Endodermal cell (in vitro differentiated cells): ENCODE measurements around the gene EIF5A. TPM values are rescaled to one million over a fixed set of nuclear protein-coding genes. Genes with fewer than 3 reads are reported as not detected.
A peak's percentile ranks its signal among the peaks of the same experiment; 100 is the strongest.

ENCODE experiments used
- DNase-seq: peaks from one replicate; pipeline ENCODE4 v3.0.0-alpha.2; 2017
- H3K27ac ChIP-seq: 2 replicates; pipeline ENCODE4 v1.5.1; 2013; ENCODE audit warnings: mild to moderate bottlenecking, low read depth, low read length, moderate library complexity
- H3K27me3 ChIP-seq: 2 replicates; pipeline ENCODE4 v1.6.1; 2013; ENCODE audit warnings: mild to moderate bottlenecking, low read length, moderate library complexity; ENCODE audit not compliant: insufficient read depth, control insufficient read depth, poor library complexity, severe bottlenecking
- H3K36me3 ChIP-seq: 2 replicates; pipeline ENCODE4 v1.7.0; 2013; ENCODE audit warnings: mild to moderate bottlenecking, low read length, moderate library complexity; ENCODE audit not compliant: control insufficient read depth, insufficient read depth
- H3K4me1 ChIP-seq: one replicate; pipeline ENCODE4 v1.7.0; 2013; ENCODE audit warnings: low read length; ENCODE audit not compliant: control insufficient read depth, insufficient read depth
- H3K4me3 ChIP-seq: 2 replicates; pipeline ENCODE4 v1.5.1; 2013; ENCODE audit warnings: mild to moderate bottlenecking, low read length, moderate library complexity
- H3K9ac ChIP-seq: 2 replicates; pipeline ENCODE4 v1.6.1; 2013; ENCODE audit warnings: mild to moderate bottlenecking, low read length, moderate library complexity; ENCODE audit not compliant: poor library complexity, severe bottlenecking; ENCODE audit errors: extremely low read depth
- H3K9me3 ChIP-seq: 2 replicates; pipeline ENCODE4 v1.6.1; 2013; ENCODE audit warnings: mild to moderate bottlenecking, low read length, moderate library complexity; ENCODE audit not compliant: control insufficient read depth
- H3K27ac Mint-ChIP-seq: 2 replicates; pipeline ENCODE4 v1.8.0; 2020; ENCODE audit warnings: mixed read lengths
- H3K27me3 Mint-ChIP-seq: 2 replicates; pipeline ENCODE4 v1.8.0; 2021; ENCODE audit warnings: mild to moderate bottlenecking, mixed read lengths; ENCODE audit not compliant: insufficient read depth
- H3K36me3 Mint-ChIP-seq: 2 replicates; pipeline ENCODE4 v1.8.0; 2020; ENCODE audit warnings: low read depth, mixed read lengths
- H3K4me1 Mint-ChIP-seq: 2 replicates; pipeline ENCODE4 v1.8.0; 2020; ENCODE audit warnings: mixed read lengths
- H3K4me3 Mint-ChIP-seq: 2 replicates; pipeline ENCODE4 v1.8.0; 2020; ENCODE audit warnings: mild to moderate bottlenecking, moderate library complexity, mixed read lengths
- H3K9me3 Mint-ChIP-seq: 2 replicates; pipeline ENCODE4 v1.8.0; 2020; ENCODE audit warnings: mild to moderate bottlenecking, mixed read lengths
- CTCF ChIP-seq: fragments of 200-600 bp; sonication (generic); conservative IDR thresholded peaks from 2 replicates; pipeline ENCODE4 v1.5.0; 2021; ENCODE audit warnings: antibody characterized with exemption, mild to moderate bottlenecking
- WGBS, 2 experiments: methylation state at CpG; one replicate each; pipeline versions ENCODE4 v1.1.5 to v1.1.7; 2013; ENCODE audit warnings: missing lambda C conversion rate in 2 of 2, mixed read lengths in 1 of 2; ENCODE audit not compliant: insufficient coverage in 1 of 2, insufficient read length in 1 of 2; 5-methylcytosine and 5-hydroxymethylcytosine counted together
- total RNA-seq, 2 donors: library from RNA; stranded (reverse); fragmentation: NEBNext Ultra II Directional in 1 of 2; extraction: Animal tissue kit (Norgen Biotek cat#: 25700) in 1 of 2; gene quantifications; 2 replicates in 1 of 2; 3 replicates in 1 of 2; pipeline ENCODE4 v1.2.1, GENCODE V29; 2021

The EIF5A gene
- total RNA-seq, 2 donors from 2014 or later, result 488 to 556 TPM

GRCh38 chr17:7261379-7262191, 45.8 kb upstream of the EIF5A start:
- Histone ChIP-seq H3K27ac (no peak overlapping the region), H3K36me3 (peaks cover 17% of the 10 kb centered on the region), H3K4me1 (no peaks in the 10 kb centered on the region), H3K4me3 (peak overlapping the region; percentile 73), H3K27me3 (peaks cover 36% of the 10 kb centered on the region), H3K9ac (peak overlapping the region; percentile 68), H3K9me3 (no peaks in the 10 kb centered on the region)
- peak overlapping the region; percentile 97 for H3K27ac Mint-ChIP-seq
- no peaks in the 10 kb centered on the region for H3K9me3 Mint-ChIP-seq
- DNase-seq, result peak; percentile 79
- 10 to 27% methylated on average over 21 to 71 of the region's 71 CpGs for WGBS, 2 experiments
- peak overlapping the region; percentile 98 for H3K4me3 Mint-ChIP-seq
- H3K4me1 Mint-ChIP-seq, result peaks cover 12% of the 10 kb centered on the region
- peaks cover 21% of the 10 kb centered on the region for H3K36me3 Mint-ChIP-seq
- H3K27me3 Mint-ChIP-seq, result no peaks in the 10 kb centered on the region
- no peak for TF ChIP-seq CTCF

GRCh38 chr17:7262192-7262934, 45.1 kb upstream of the EIF5A start, which contains the start of gene CLDN7:
Gene CLDN7 (minus strand): TSS chr17:7262478. CDS start chr17:7262043, 435 bp downstream.
- Histone ChIP-seq H3K9ac (peak within 1 kb of the TSS; percentile 68), H3K36me3 (peaks cover 14% of the 10 kb centered on the region), H3K27me3 (peaks cover 36% of the 10 kb centered on the region), H3K27ac (no peak within 1 kb of the TSS), H3K4me1 (no peaks in the 10 kb centered on the region), H3K4me3 (peak within 1 kb of the TSS; percentile 73), H3K9me3 (no peaks in the 10 kb centered on the region)
- Mint-ChIP-seq H3K4me3 (peak within 1 kb of the TSS; percentile 98), H3K27me3 (no peaks in the 10 kb centered on the region), H3K36me3 (peaks cover 15% of the 10 kb centered on the region), H3K27ac (peak within 1 kb of the TSS; percentile 97), H3K9me3 (no peaks in the 10 kb centered on the region), H3K4me1 (peaks cover 12% of the 10 kb centered on the region)
- DNase-seq, result peak; percentile 99
- TF ChIP-seq CTCF, result peak; percentile 59
- WGBS, 2 experiments, result 4 to 5% methylated on average over 26 to 64 of the region's 64 CpGs

- no peaks in the 10 kb centered on the region for H3K9me3 ChIP-seq
- no peak overlapping the region for H3K27ac ChIP-seq
- Mint-ChIP-seq H3K4me1 (peaks cover 12% of the 10 kb centered on the region), H3K27me3 (no peaks in the 10 kb centered on the region), H3K9me3 (no peaks in the 10 kb centered on the region), H3K27ac (peak overlapping the region; percentile 95), H3K36me3 (peaks cover 14% of the 10 kb centered on the region), H3K4me3 (peak overlapping the region; percentile 98)
- H3K4me1 ChIP-seq, result no peaks in the 10 kb centered on the region
- H3K36me3 ChIP-seq, result peaks cover 14% of the 10 kb centered on the region
- WGBS, 2 experiments, result 20 to 33% methylated on average over 14 to 23 of the region's 26 CpGs
- H3K9ac ChIP-seq, result peak overlapping the region; percentile 4
- H3K27me3 ChIP-seq, result peaks cover 36% of the 10 kb centered on the region
- DNase-seq, result peak; percentile 98
- H3K4me3 ChIP-seq, result peak overlapping the region; percentile 73
- no peak for TF ChIP-seq CTCF
Measured at GRCh38 chr17:7262935-7263800, 44.3 kb upstream of the EIF5A start.
